Lung (tissue), 12 donors: Measurements from ENCODE around the gene NR2E1. TPM values are rescaled to one million over a fixed set of nuclear protein-coding genes. Genes with fewer than 3 reads are reported as not detected.

ENCODE experiments used
- ATAC-seq: fragments of 200-7000 bp; cut with Tn5 transposase; one replicate; pipeline ENCODE4 v1.9.1; 2020; ENCODE audit warnings: moderate number of reproducible peaks; ENCODE audit not compliant: insufficient read depth, low FRiP score
- DNase-seq, 3 donors: peaks; one replicate each; pipeline ENCODE4 v3.0.0-alpha.2; 2013 to 2017
- H3K27ac ChIP-seq, 2 donors: one replicate each; pipeline ENCODE4 v1.5.1; 2013; ENCODE audit warnings: mild to moderate bottlenecking in 2 of 2, moderate library complexity in 2 of 2, control low read depth in 1 of 2, inconsistent platforms in 1 of 2, low read depth in 1 of 2, low read length in 1 of 2
- H3K27me3 ChIP-seq, 3 donors: one replicate each; pipeline ENCODE4 v1.5.1; 2013; ENCODE audit warnings: low read length in 2 of 3; ENCODE audit not compliant: control insufficient read depth in 3 of 3, insufficient read depth in 3 of 3
- H3K36me3 ChIP-seq, 4 donors: one replicate each; pipeline ENCODE4 v1.5.1; 2013; ENCODE audit warnings: low read length in 4 of 4, mild to moderate bottlenecking in 1 of 4, moderate library complexity in 1 of 4; ENCODE audit not compliant: control insufficient read depth in 4 of 4, insufficient read depth in 4 of 4
- H3K4me1 ChIP-seq, 5 donors: one replicate each; pipeline ENCODE4 v1.5.1; 2013; ENCODE audit warnings: low read length in 5 of 5, mild to moderate bottlenecking in 2 of 5, moderate library complexity in 1 of 5; ENCODE audit not compliant: control insufficient read depth in 5 of 5, insufficient read depth in 5 of 5
- H3K4me3 ChIP-seq: one replicate; pipeline ENCODE4 v1.5.1; 2013; ENCODE audit warnings: mild to moderate bottlenecking, control low read depth, moderate library complexity
- H3K9ac ChIP-seq, 2 donors: one replicate each; pipeline ENCODE4 v1.5.1; 2013; ENCODE audit warnings: low read length in 2 of 2, control low read depth in 1 of 2; ENCODE audit not compliant: insufficient read depth in 1 of 2
- H3K9me3 ChIP-seq, 4 donors: one replicate each; pipeline ENCODE4 v1.5.1; 2013; ENCODE audit warnings: low read length in 3 of 4, mild to moderate bottlenecking in 1 of 4, moderate library complexity in 1 of 4; ENCODE audit not compliant: control insufficient read depth in 4 of 4, insufficient read depth in 3 of 4
- WGBS, 2 donors: extraction: QIAGEN DNeasy Blood & Tissue Kit; methylation state at CpG; one replicate each; pipeline ENCODE4 v1.1.7; 2013; 5-methylcytosine and 5-hydroxymethylcytosine counted together
- polyA plus RNA-seq, 2 donors: library from polyadenylated mRNA; stranded (reverse); fragments of 200-250 nt; gene quantifications; one replicate each; pipeline ENCODE4 v1.2.1, GENCODE V29; 2013
- total RNA-seq, 2 donors: library from RNA; depleted of rRNA in 1 of 2; stranded (reverse); fragments of >200 nt in 1 of 2; gene quantifications; one replicate each; pipeline ENCODE4 v1.2.1, GENCODE V29; 2014 to 2021
- TF ChIP-seq, protein P1 (sequence below): IDR thresholded peaks from 2 replicates; pipeline ENCODE4 v1.5.1; 2012; ENCODE audit warnings: mild to moderate bottlenecking; ENCODE audit errors: control extremely low read depth, extremely low read depth
- donor health status: control.
- donor health status: control.
- donor health status: Bipolar disorder and iron deficiency.
- donor health status: healthy.
- donor health status: DM: yes; HTN: yes; CAD: no.

Gene NR2E1
- total and polyA plus RNA-seq, 4 donors = 0.01 TPM; not detected in 3

DNA sequence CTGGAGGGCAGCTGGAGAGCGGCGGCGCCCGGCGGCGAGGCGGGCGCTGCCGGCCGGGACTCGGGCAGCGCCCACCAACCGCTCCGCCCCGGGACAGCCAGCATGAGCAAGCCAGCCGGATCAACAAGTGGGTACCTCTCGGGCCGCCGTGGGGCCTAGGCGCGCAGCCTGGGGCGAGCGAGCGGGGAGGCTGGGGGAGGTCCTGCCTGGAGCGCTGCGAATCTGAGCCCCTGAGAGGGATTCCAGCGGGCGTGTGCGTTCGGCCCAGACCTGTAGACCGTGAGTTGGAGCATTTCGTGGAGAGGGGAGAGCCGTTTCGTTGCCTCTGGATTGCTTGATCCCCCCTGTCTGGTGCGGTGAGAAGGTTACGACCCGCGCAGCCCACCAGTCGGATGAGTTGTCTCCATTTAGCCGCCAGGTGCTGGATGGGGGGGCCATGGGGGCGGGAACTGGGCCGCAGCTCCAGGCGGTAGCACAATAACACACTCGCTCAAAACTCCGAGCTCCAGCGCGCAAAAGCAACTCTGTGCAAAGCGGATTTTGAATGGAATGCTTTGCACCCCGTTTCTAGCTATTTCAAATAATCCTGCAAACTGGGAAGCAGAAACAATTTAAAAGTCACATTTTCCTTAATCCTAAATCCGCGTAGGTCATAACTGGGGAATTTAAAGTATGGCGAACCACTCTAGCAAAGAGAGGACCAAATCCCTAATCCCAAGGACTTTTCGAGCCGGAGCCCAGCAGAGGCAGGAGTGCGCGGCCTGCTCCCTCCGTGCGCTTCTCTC lies 1.0 kb downstream of the NR2E1 start:
- ATAC-seq (no peak), DNase-seq (no peak)
- H3K27me3 ChIP-seq = peaks cover 9 to 94% (median 92%) of the 10 kb centered on the region in 3 donors
- H3K36me3 ChIP-seq = no peaks in the 10 kb centered on the region
- peaks cover 0 to 4% (median 0%) of the 10 kb centered on the region in 4 donors for H3K9me3 ChIP-seq
- TF ChIP-seq, protein P1, sequence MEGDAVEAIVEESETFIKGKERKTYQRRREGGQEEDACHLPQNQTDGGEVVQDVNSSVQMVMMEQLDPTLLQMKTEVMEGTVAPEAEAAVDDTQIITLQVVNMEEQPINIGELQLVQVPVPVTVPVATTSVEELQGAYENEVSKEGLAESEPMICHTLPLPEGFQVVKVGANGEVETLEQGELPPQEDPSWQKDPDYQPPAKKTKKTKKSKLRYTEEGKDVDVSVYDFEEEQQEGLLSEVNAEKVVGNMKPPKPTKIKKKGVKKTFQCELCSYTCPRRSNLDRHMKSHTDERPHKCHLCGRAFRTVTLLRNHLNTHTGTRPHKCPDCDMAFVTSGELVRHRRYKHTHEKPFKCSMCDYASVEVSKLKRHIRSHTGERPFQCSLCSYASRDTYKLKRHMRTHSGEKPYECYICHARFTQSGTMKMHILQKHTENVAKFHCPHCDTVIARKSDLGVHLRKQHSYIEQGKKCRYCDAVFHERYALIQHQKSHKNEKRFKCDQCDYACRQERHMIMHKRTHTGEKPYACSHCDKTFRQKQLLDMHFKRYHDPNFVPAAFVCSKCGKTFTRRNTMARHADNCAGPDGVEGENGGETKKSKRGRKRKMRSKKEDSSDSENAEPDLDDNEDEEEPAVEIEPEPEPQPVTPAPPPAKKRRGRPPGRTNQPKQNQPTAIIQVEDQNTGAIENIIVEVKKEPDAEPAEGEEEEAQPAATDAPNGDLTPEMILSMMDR = no peak
- no peak overlapping the region for H3K27ac ChIP-seq
- no peak overlapping the region for H3K9ac ChIP-seq
- WGBS, 2 donors = 6 to 8% methylated on average over 58 of the region's 58 CpGs
- H3K4me3 ChIP-seq = no peak overlapping the region
- H3K4me1 ChIP-seq = peaks cover 0 to 40% (median 7%) of the 10 kb centered on the region in 5 donors

DNA sequence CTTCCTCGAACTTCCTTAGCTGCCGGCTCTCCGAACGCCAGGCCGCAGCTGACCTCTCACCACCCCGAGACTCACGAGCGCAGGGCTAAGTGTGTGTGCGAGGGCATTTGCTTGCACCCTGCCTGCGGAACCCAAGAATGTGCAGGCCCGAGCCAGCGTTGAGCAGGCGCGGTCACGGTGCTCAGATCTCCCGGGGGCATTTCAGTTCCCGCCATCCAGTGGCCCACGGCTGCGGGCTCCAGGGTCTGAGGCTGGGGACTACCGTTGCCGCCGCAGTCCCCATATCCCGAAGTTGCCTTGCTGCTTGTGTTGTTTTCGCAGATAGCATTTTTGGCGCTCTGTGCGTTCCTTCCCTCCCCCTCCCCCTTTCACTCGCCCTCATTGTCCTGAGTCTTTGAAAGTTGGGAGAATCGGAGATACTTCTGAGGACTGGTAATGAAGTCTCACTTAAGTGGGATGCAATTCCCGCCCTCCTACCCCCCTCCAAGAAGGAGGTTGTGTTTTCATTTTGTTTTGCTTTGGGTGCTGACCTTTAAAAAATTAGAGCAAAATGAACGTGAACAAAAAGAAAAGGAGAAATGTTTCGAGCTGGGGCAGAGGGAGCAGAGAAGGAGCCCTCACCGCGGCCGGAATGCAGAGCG lies 1.7 kb downstream of the NR2E1 start:
- TF ChIP-seq, protein P1 = no peak
- 7 to 18% methylated on average over 34 to 35 of the region's 35 CpGs for WGBS, 2 donors
- H3K27ac ChIP-seq = no peak overlapping the region
- peaks cover 9 to 94% (median 92%) of the 10 kb centered on the region in 3 donors for H3K27me3 ChIP-seq
- no peaks in the 10 kb centered on the region for H3K36me3 ChIP-seq
- ATAC-seq (no peak), DNase-seq (no peak)
- H3K9ac ChIP-seq = no peak overlapping the region
- H3K4me1 ChIP-seq = peaks cover 0 to 40% (median 7%) of the 10 kb centered on the region in 5 donors
- H3K4me3 ChIP-seq = no peak overlapping the region
- peaks cover 0 to 5% (median 0%) of the 10 kb centered on the region in 4 donors for H3K9me3 ChIP-seq

DNA sequence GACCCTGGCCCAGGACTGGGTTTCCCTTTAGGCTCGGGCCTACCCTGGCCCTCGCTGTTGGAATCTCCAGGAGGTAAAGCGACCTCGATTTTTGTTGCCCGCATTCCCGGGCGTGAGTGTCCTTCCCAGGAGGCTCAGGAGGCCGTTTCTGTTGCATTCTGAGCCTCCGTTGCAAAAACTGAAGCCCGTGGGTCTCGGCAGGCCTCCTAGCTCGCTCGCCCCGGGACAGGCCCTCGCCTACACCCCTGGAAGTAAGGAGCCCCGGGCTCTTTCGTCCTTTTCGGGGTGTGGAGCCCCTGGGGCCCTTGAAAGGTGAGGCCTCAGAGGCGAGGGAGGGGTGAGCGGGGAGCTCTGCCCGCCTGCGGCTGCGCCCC lies 2.3 kb downstream of the NR2E1 start:
- Histone ChIP-seq H3K4me3 (no peak overlapping the region), H3K27ac (no peak overlapping the region), H3K9ac (no peak overlapping the region), H3K9me3 (peaks cover 0 to 5% (median 0%) of the 10 kb centered on the region in 4 donors), H3K27me3 (peaks cover 9 to 94% (median 92%) of the 10 kb centered on the region in 3 donors), H3K36me3 (no peaks in the 10 kb centered on the region), H3K4me1 (peaks cover 0 to 40% (median 7%) of the 10 kb centered on the region in 5 donors)
- DNase-seq (no peak), ATAC-seq (no peak)
- 6 to 16% methylated on average over 22 to 23 of the region's 23 CpGs for WGBS, 2 donors
- TF ChIP-seq, protein P1 = no peak
